GM21515 (cell line): ENCODE data around the gene UBE2C.

Source experiments
- ATAC-seq: cut with Tn5 transposase; IDR thresholded peaks from one replicate; pipeline ENCODE4 v1.9.1; 2021; ENCODE audit not compliant: unreplicated experiment

The UBE2C gene

DNA sequence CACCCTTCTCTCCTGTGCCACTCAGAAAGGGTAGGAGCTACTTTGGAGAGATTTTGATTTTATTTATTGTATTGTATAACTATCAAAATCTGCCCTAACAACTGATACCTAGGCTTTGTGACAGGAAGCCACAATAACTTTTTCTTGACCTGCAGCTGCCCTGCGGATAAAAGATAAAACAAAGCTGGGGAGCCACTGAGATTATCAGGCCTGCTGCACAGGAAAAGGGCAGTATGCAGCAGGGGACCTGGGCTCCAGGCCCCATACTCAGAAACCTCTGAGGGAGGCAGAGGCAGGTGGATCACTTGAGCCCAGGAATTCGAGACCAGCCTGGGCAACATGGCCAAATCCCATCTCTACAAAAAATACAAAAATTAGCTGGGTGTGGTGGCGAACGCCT, 20.2 kb downstream of the UBE2C start:
- ATAC-seq, result no peak

DNA sequence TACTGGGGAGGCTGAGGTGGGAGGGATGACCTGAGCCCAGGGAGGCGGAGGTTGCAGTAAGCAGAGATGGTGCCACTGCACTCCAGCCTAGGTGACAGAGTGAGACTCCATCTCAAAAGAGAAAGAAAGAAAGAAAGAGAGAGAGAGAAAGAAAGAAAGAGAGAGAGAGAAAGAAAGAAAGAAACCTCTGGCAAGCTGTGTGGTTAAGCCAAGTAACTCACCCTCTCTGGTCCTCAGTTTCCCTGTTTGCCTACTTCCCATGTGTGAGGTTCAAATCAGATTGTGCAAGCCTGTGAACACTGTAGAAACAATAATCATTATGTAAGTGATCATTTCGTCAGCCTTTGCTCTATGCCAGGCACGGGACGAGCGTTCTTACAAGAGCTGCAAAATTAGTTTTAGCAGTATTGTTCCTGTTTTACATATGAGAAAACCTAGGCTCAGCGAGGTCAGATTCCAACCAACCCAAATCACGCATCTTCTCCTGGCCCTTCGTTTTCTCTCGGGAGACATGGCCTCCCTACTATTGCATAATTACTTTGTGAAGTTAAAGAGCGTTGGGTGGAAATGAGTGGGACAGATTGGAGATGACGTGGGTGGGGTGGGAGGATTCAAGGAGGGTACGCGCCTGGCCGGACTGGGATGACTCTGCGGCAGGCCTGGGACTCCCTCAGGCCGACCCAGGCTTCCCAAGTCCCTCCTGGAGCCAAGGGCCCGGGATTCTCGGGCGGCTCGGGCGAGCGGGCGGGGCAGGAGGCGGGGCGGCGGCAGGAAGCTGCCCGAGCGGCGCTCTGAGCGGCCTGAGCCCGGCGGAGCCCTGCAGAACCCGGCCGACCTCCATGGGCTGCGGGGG, 20.8 kb downstream of the UBE2C start, which contains the start of gene SNX21:
Gene SNX21 (plus strand): TSS at position 770 of the 853 bp plus-strand sequence. CDS start 121 bp downstream, outside the sequence.
- peak; percentile 39 for ATAC-seq

DNA sequence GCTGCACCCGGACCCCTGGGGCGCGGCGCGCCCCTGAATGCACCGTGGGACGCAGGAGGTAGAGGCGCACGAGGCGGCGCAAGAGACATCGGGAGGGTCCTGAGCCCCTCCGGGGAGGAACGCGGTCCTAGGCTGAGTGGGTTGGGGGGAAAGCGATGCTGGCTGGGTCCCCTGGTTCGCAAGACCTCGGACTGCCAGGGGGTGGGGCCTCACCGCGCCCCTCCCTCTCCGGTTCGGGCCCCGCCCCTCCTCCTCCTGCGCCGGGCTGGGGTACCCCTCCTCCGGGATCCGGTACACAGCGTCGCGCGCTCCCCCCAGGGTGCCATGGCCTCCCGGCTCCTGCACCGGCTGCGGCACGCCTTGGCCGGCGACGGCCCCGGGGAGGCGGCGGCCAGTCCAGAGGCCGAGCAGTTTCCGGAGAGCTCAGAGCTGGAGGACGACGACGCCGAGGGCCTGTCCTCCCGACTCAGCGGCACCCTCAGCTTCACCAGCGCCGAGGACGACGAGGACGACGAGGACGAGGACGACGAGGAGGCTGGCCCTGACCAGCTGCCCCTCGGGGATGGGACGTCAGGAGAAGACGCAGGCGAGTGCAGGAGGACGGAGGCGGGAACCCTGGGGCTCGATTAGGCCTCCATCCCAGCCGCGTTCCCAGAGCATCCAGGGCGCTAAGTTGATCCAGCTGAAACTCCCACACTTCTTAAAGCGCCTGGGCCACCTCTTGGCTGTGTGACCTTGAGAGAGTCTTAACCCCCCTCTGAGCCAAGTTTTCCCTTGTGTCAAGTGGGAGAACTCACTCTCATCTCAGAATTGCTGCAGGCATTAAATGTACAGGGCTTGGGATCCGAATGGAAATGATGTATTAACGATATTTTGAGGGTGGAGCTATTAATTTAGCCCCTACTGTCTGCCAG, 21.7 kb downstream of the UBE2C start:
- ATAC-seq, result peak; percentile 48

DNA sequence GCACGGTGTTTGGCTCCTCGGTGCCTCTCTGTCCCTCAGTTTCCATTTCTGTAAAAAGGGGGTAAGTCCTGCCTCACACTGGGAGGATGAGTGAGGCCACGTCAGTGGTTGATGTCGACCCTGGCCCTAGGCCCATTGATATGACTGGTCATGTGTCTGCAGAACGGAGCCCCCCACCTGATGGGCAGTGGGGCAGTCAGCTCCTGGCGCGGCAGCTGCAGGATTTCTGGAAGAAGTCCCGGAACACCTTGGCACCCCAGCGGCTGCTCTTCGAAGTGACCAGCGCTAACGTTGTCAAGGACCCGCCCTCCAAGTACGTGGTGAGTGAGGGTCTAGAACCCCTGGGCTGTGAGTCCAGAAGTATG, 22.3 kb downstream of the UBE2C start:
- ATAC-seq, result no peak

DNA sequence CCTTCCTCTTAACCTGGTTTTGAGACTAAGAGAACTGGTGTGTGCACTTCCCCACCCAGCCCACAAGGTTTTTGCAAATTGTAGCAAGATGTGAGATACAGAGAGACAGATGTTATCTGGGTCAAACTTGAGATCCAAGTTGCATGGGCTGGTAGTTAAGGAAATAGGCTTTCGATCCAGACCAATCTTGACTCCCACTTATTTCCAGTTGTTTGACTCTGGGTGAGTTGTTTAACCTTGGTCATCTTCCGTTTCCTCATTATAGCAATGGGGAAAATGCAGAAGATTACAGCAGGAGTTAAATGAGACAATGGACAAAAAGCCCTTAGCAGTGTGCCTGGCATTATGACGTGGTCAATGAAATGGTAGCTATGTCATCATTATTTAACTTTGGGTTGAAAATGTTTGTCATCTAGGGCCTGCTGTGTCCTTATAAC, 22.9 kb downstream of the UBE2C start:
- ATAC-seq, result no peak

DNA sequence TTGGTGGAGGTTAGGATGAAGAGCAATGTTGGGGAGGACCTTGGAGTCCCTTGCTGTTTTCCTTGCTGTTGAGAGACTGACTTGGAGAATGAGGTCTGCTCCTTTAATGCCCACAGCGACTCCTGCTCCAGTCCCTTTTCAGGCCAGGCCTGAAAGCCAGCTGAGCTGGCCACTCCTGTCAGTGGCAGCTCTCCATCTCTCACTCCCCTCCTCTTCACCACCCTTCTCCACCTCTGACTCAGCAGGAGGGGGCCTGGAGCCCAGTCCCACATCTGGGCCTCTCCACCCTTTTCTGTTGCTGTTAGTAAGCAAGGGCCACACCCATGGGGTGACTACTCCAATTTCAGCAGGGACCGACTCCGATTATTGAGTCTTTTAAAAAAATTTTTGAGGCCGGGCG, 23.4 kb downstream of the UBE2C start:
- ATAC-seq, result no peak

DNA sequence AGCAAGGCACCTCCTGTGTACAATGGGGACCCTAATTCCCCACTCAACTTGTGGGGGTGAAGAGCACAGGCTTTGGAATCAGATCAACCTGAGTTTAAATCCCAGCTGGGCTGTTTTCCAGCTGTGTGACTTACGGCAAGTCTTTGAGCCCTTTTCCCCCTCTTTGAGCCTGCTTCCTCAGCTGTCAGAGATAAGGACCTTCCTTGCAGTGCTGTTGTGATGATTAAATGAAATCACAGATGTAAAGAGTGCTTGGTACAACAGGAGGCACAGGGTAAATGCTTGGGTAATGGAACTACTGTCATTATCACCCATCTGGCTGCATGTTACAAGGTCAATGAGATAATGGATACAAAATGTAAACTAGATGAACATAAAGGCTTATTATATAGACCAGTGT, 24.4 kb downstream of the UBE2C start:
- no peak for ATAC-seq

DNA sequence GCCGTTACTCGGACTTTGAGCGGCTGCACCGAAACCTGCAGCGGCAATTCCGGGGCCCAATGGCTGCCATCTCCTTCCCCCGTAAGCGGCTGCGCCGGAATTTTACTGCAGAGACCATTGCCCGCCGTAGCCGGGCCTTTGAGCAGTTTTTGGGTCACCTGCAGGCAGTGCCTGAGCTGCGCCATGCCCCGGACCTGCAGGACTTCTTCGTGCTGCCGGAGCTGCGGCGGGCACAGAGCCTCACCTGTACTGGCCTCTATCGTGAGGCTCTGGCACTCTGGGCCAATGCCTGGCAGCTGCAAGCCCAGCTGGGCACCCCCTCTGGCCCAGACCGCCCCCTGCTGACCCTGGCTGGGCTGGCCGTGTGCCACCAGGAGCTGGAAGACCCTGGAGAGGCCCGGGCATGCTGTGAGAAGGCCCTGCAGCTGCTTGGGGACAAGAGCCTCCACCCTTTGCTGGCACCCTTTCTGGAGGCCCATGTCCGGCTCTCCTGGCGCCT, 28.3 kb downstream of the UBE2C start:
- no peak for ATAC-seq

DNA sequence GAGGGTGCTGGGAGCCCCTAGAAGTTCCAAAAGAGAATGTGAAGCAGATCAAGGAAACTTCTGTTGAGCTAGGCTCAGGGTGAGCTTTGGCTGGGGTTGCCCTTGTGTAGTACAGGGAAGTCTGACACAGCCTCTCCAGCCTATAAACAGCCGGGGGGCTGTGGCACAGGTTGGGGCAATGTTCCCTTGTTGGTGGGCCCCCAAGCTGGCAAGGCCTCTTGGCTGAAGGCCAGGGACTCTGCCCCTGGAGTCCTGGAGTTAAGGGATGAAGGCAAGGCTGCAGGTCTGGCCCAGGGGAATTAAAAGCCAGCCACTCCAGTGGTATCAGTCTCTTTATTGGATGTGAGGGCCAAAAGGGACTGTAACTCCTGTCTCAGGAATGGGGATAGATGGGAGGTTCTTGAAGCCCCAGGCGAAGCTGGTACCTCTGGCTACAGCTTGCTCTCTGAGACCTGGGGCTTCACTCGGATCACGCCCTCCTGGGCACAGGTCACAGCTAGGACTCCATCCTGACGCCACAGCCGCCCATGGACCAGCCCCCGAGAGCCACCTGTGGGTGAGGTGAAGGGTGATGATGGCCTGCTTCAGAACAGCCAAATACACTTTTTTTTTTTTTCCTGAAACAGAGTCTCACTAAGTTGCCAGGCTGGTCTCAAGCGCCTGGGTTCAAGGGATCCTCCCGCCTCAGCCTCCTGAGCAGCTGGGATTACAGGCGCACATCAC, 29.1 kb downstream of the UBE2C start:
- no peak for ATAC-seq

DNA sequence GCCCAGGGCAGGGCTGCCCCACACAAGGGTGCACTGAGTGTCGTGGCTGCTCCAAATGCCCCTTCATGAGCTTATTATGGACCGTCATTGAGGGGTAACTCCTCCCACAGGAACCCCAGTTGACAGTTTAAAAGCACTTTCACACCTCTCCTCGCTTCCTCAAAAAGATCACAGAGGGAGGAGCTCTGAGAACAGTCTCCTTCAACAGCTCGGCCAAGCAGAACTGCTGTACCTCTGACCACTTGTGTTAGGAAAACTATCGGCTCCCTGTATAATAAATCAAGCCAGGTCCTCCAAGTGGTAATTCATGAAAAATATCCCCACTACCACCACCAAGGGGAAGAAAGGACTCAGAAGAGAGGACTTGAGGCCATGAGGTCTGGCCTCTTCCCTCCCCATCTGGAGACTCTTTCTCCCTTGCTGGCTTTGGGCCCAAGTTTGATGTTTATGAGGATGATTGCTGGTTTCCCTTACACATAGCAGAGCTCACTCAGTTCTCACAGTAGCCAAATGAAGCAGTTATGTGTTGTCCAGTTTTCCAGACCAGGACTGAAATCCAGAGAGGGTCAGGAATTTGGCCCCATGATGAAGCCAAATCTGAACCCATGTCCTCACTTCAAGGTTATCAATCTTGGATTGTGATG, 29.8 kb downstream of the UBE2C start:
- no peak for ATAC-seq

DNA sequence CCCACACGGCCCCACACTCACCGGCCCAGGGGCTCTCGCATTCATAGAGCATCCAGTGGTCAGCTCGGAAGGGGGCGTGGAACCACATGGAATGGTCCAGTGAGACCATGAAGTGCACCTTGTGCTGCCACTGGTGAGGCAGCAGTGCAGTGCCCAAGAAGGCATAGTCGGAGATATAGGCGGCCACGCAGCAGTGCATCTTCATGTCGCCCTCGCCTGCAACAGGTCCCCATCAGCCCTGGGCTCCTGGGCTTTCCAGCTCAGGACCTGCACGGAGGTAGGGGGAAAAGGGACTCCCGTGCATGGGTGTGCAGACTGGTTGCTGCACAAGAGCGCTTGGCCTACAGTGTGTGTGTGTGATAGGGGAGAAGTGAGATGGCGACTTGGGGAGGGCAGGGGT, 31.1 kb downstream of the UBE2C start:
- no peak for ATAC-seq

DNA sequence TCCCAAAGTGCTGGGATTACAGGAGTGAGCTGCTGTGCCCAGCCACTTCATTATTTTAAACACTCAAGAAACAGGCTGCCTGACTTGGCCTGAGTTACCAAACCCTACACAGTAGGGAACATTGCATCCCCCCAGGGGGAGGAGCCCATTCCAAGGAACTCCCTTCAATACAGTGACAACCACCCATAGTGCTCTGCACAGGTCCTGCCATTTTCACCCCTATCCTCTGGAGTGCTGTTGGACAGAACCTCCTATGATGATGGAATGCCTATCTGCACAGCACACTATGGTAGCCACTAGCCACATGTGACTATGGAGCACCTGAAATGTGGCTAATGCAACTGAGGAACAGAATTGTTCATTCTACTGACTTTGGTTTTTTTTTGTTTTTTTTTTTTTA, 33.0 kb downstream of the UBE2C start:
- ATAC-seq, result no peak

DNA sequence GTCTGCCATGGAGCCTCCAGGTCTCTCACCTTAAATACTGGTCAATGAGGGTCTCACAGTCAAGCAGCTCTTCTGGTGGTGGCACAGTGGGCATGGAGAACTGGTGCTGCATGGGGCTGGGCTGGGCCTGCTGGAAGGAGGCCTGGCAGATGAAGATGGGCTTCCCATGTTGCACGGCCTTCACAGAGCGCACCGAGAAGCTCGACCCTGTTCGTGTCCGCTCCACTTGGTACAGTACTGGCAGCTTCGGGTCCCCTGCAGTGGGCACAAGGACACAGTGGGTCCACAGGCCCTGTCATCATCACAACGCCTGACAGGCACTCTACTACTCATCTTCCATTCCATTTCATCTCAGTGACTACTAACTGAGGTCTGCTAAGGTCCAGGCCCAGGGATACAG, 36.0 kb downstream of the UBE2C start:
- ATAC-seq, result no peak

DNA sequence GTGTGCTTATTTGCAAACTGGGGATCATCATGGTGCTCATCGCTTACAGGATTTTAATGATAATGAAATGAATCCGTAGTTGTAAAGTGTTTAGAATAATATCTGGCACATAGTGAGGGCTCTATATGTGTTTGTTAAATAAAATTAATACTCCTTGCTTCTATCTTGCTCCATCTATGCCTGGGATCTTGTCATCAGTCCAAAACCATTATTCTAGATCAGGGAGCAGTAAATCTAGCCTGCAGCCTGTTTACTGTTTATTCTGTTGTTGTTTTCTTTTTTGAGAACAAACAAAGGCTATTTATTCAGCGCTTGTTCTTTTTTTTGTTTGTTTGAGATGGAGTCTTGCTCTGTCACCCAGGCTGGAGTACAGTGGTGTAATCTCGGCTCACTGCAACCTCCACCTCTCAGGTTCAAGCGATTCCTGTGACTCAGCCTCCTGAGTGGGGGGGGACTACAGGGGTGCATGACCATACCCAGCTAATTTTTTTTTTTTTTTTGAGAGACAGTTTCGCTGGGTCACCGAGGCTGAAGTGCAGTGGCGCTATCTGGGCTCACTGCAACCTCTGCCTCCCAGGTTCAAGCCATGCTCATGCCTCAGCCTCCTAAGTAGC, 36.6 kb downstream of the UBE2C start:
- ATAC-seq, result no peak

DNA sequence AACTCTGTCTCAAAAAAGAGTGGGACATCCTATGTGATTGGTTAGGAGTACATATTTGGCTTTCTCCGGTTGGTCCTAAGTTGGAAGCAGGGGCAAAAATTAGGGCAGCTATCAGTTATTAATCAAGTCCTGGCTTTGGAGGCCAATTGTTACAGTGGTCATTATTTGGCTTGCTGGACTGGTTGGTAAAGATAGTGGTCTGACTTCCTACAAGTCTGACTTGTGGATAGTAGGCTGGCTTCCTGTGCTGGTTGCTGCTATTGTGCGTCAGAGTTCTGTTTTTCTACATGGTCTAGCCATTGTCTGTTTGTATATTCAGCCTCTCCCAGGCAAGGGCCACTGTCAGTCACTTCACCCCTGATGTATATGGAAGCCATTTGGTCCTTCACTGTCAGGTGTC, 37.8 kb downstream of the UBE2C start:
- ATAC-seq, result no peak

DNA sequence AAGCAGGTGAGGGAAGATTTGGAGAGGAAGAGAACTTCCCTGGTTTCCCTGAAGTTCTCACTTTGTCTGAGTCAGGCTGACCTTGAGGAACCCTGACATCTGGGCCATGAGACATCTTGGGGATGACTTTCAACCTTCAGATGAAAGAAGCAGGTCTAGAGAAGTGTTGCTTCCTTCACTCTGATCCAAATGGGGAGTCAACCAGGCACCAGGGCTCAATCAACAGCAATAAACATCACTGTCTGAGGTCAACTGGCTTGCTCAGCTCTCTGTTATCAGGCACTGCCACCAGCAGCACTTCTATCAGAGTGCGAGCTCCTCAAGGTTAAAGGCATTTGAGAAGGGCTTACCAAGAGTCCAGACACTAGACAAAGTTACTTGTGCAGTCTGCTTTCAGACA, 38.5 kb downstream of the UBE2C start:
- no peak for ATAC-seq

DNA sequence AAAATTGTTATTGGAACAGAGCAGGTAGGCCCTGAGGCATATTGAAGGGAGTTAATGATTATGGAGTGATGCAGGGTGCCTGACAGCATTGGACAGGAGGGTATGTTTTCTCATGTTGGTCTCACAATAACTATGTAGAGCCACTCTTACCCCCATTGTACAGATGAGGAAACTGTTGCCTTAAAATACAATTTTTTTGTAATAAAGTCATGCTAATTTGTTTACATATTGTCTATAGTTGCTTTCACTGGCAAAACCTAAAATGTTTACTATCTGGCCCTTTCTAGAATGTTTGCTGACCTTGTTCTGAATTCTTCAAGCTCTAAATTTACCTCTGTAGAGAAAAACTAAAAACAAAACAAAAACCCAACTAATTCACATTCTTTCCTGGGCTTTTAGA, 39.1 kb downstream of the UBE2C start:
- no peak for ATAC-seq

DNA sequence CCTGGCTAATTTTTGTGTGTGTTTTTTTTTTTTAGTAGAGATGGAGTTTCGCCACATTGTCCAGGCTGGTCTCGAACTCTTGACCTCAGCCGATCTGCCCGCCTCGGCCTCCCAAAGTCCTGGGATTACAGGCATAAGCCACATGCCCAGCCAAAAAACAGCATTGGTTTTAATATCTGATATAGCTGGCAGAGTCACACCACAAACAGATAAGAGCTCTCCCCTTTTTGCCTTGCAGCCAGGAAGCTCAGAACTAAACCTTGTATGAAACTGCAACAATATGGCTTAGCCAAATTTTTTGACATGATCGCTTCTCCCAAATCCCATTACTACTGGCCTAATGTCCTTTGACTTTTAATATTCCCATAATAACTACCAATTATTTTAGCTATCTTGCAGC, 39.9 kb downstream of the UBE2C start:
- no peak for ATAC-seq

DNA sequence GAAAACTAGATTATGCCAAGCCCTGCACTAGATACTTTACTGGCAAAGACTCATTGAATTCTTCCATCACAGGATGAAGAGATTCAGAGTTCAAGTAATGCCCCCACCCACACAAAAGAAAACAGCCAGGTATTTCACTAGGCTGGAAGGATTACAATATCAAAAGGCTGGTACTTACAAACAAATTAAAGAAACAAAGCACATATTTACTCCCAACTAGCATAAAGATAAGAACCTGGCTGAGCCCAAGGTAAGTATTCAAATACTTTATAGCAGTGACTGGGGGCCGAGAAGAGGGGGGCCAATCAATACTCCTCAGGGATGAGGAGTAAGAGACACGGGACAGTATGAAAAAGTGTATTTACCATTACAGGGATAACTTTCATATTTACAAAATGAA, 41.0 kb downstream of the UBE2C start:
- ATAC-seq, result no peak
